GM10847 (cell line): Measurements from ENCODE around the gene TTC9C.

Experiments used
- POLR2A ChIP-seq: IDR thresholded peaks from 2 replicates; pipeline ENCODE4 v1.6.1; 2011; ENCODE audit not compliant: insufficient read length; ENCODE audit errors: extremely low read depth

The TTC9C gene

GRCh38 chr11:62708392-62708791 lies 19.9 kb upstream of the TTC9C start:
- no peak for TF ChIP-seq POLR2A

GRCh38 chr11:62708793-62709192 lies 19.5 kb upstream of the TTC9C start:
- TF ChIP-seq POLR2A, result no peak

GRCh38 chr11:62709247-62710000 lies 18.9 kb upstream of the TTC9C start:
- peak; percentile 79 for TF ChIP-seq POLR2A

GRCh38 chr11:62710001-62710345 lies 18.3 kb upstream of the TTC9C start:
- TF ChIP-seq POLR2A, result no peak

GRCh38 chr11:62712276-62712812 lies 15.9 kb upstream of the TTC9C start:
- no peak for TF ChIP-seq POLR2A

GRCh38 chr11:62712861-62713260 lies 15.4 kb upstream of the TTC9C start:
- TF ChIP-seq POLR2A, result no peak

GRCh38 chr11:62713343-62713742 lies 14.9 kb upstream of the TTC9C start:
- TF ChIP-seq POLR2A, result no peak

GRCh38 chr11:62715150-62716130 lies 12.8 kb upstream of the TTC9C start:
- no peak for TF ChIP-seq POLR2A

- no peak for TF ChIP-seq POLR2A
These were observed 12.1 kb upstream of the TTC9C start for GRCh38 chr11:62716206-62716605.

GRCh38 chr11:62716816-62717215 lies 11.5 kb upstream of the TTC9C start:
- no peak for TF ChIP-seq POLR2A

GRCh38 chr11:62719302-62719978 lies 8.8 kb upstream of the TTC9C start:
- TF ChIP-seq POLR2A, result no peak

- no peak for TF ChIP-seq POLR2A
These were observed 6.3 kb upstream of the TTC9C start for GRCh38 chr11:62721994-62722393.

- no peak for TF ChIP-seq POLR2A
These were observed 4.1 kb upstream of the TTC9C start for GRCh38 chr11:62724171-62724570.

GRCh38 chr11:62725646-62726045 lies 2.6 kb upstream of the TTC9C start:
- TF ChIP-seq POLR2A, result no peak

GRCh38 chr11:62726156-62726914 lies 2.0 kb upstream of the TTC9C start:
- TF ChIP-seq POLR2A, result no peak
